22Rv1 (cell line): ENCODE measurements around the gene XYLB.

Experiments
- CTCF ChIP-seq: fragments of 450-650 bp; IDR thresholded peaks from 2 replicates; pipeline ENCODE4 v1.5.1; 2017; ENCODE audit warnings: mild to moderate bottlenecking
- ZFX ChIP-seq: fragments of 450-650 bp; IDR thresholded peaks from 2 replicates; pipeline ENCODE4 v1.6.1; 2017; ENCODE audit warnings: antibody characterized with exemption, borderline replicate concordance

DNA sequence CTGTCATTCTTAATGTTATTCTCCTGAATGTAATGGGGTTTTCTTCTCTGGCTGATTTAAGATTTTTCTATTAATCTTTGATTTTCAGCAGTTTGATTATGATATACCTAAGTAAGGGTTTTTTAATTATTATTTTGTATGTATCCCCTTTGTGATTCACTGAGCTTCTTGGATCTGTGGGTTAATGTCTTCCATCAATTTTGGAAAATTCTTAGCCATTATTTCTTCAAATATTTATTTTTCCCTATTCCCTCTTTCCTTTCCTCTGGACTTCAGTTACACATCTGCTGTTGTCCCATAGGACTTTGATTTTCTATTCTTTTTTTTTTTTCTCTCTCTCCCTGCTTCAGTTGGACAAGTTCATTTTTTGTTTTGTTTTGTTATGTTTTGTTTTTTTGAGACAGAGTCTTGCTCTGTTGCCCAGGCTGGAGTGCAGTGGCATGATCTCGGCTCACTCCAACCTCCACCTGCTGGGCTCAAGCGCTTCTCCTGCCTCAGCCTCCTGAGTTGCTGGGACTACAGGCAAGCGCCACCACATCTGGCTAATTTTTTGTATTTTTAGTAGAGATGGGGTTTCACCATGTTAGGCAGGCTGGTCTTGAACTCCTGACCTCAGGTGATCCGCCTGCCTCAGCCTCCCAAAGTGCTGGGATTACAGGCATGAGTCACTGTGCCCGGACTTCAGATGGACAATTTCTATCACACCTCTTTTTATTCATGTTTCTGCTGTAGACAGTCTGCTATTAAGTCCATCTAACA lies 40.6 kb downstream of the XYLB start:
- TF ChIP-seq CTCF (no peak), ZFX (no peak)
